Measurements from ENCODE around the gene BCL7A.
"Not testable (repeated sequence)": the region's sequence is repeated elsewhere in the genome, so short reads cannot be mapped to it uniquely, and the experiment has no call there.

Gene BCL7A

GRCh38 chr12:122054842-122055520 is 33.3 kb downstream of the BCL7A start:
- Histone ChIP-seq H3K36me3 (peaks cover 55% of the 10 kb centered on the region), H3K27me3 (no peaks in the 10 kb centered on the region), H3K4me1 (0 out of 2 replicates have a peak, but pooled peaks cover 3% of the 10 kb centered on the region), H3K9me3 (no peaks in the 10 kb centered on the region), H3K4me3 (ENCODE audit: low read depth, low read length) (no peak overlapping the region)
- TF ChIP-seq CTCF (IDR thresholded peaks at IDR 0.05; ENCODE audit: low read depth, low read length) = no peak
- no peak for DNase-seq

- H3K27me3 ChIP-seq; DNase-seq; H3K4me3 ChIP-seq (ENCODE audit: low read depth, low read length); H3K4me1 ChIP-seq; H3K9me3 ChIP-seq: not testable (repeated sequence)
- peaks cover 53% of the 10 kb centered on the region for H3K36me3 ChIP-seq
Measured at GRCh38 chr12:122056406-122056805, 34.7 kb downstream of the BCL7A start.

- Histone ChIP-seq H3K27me3 (no peaks in the 10 kb centered on the region), H3K9me3 (no peaks in the 10 kb centered on the region), H3K4me3 (ENCODE audit: low read depth, low read length) (no peak overlapping the region), H3K36me3 (peaks cover 56% of the 10 kb centered on the region), H3K4me1 (0 out of 2 replicates have a peak, but pooled peaks cover 3% of the 10 kb centered on the region)
- no peak for DNase-seq
- no peak for TF ChIP-seq CTCF (IDR thresholded peaks at IDR 0.05; ENCODE audit: low read depth, low read length)
Measured at GRCh38 chr12:122057007-122057735, 35.5 kb downstream of the BCL7A start.

- H3K27me3 ChIP-seq = no peaks in the 10 kb centered on the region
- no peak for DNase-seq
- no peak overlapping the region for H3K4me3 ChIP-seq (ENCODE audit: low read depth, low read length)
- H3K9me3 ChIP-seq = no peaks in the 10 kb centered on the region
- peaks cover 57% of the 10 kb centered on the region for H3K36me3 ChIP-seq
- TF ChIP-seq CTCF (IDR thresholded peaks at IDR 0.05; ENCODE audit: low read depth, low read length) = no peak
- peaks cover 3% of the 10 kb centered on the region; the same call in 1 of the 2 replicates for H3K4me1 ChIP-seq
Measured at GRCh38 chr12:122057769-122058168, 36.1 kb downstream of the BCL7A start.

DNA sequence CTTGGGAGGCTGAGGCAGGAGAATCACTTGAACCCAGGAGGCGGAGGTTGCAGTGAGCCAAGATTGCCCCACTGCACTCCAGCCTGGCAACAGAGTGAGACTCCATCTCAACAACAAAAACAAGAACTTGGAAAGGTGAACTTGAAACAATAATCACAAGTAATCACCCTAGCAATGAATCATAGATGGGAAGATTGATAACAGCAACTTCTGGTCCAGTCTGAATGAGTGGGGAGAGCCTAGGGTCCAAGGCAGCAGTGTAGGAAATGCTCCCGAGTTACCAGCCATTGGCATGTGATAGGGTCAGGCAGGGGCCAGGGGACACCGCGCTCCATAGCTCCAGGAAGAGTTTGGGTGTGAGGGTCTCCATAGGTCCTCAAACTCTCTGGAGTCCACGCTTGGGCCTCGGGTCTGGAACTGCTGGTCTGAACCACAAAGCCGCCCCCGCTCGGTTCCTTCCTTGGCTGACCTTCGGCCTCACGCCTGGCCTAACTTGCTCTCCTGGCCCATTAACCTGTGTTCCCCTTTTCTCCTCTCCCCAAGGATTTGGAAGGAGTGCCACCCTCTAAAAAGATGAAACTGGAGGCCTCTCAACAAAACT is 37.0 kb downstream of the BCL7A start:
- Histone ChIP-seq H3K4me3 (ENCODE audit: low read depth, low read length) (no peak overlapping the region), H3K36me3 (peaks cover 57% of the 10 kb centered on the region), H3K9me3 (no peaks in the 10 kb centered on the region), H3K27me3 (no peaks in the 10 kb centered on the region), H3K4me1 (peaks cover 9% of the 10 kb centered on the region)
- no peak for TF ChIP-seq CTCF (IDR thresholded peaks at IDR 0.05; ENCODE audit: low read depth, low read length)
- DNase-seq = no peak

GRCh38 chr12:122059203-122059960 is 37.7 kb downstream of the BCL7A start:
- Histone ChIP-seq H3K4me3 (ENCODE audit: low read depth, low read length) (no peak overlapping the region), H3K36me3 (peaks cover 57% of the 10 kb centered on the region), H3K27me3 (no peaks in the 10 kb centered on the region), H3K9me3 (no peaks in the 10 kb centered on the region), H3K4me1 (peaks cover 14% of the 10 kb centered on the region)
- DNase-seq = no peak
- no peak for TF ChIP-seq CTCF (IDR thresholded peaks at IDR 0.05; ENCODE audit: low read depth, low read length)

Data from BE2C (cell line).